ENCODE data around the gene NUP205.
A peak's percentile ranks its signal among the peaks of the same experiment; 100 is the strongest.

- TF ChIP-seq CTCF (IDR thresholded peaks at IDR 0.05) = peak; percentile 57 to 63 (median 62)
- no peak for TF ChIP-seq POLR2A (IDR thresholded peaks at IDR 0.05)
Observed at GRCh38 chr7:135620980-135621850, 63.5 kb downstream of the NUP205 start.
